Cardiac muscle cell (in vitro differentiated cells and primary cell): ENCODE results near the gene SFXN3. TPM values are rescaled to one million over a fixed set of nuclear protein-coding genes. Genes with fewer than 3 reads are reported as not detected.

Source experiments
- DNase-seq, 2 donors: peaks; one replicate each; pipeline versions ENCODE4 v3.0.0 to v3.0.0-alpha.2; 2010 to 2017; ENCODE audit warnings: low read depth in 1 of 2, low spot score in 1 of 2
- H3K27ac ChIP-seq: fragments of 200-600 bp; sonication (generic); 2 replicates; pipeline ENCODE4 v1.5.1; 2016
- H3K27me3 ChIP-seq: fragments of 200-600 bp; sonication (generic); 2 replicates; pipeline ENCODE4 v1.6.0; 2016; ENCODE audit warnings: control low read depth
- H3K36me3 ChIP-seq: fragments of 200-600 bp; sonication (generic); 2 replicates; pipeline ENCODE4 v1.5.1; 2016; ENCODE audit warnings: control low read depth
- H3K4me1 ChIP-seq: fragments of 200-600 bp; sonication (generic); 2 replicates; pipeline ENCODE4 v1.8.1; 2017; ENCODE audit warnings: low read depth, mild to moderate bottlenecking, mixed run types
- H3K4me3 ChIP-seq: fragments of 200-600 bp; sonication (generic); 2 replicates; pipeline ENCODE4 v1.5.1; 2016; ENCODE audit warnings: mild to moderate bottlenecking
- H3K9me3 ChIP-seq: fragments of 200-600 bp; sonication (generic); 2 replicates; pipeline ENCODE4 v1.5.1; 2017; ENCODE audit warnings: low read depth, mild to moderate bottlenecking, control low read depth
- CTCF ChIP-seq: IDR thresholded peaks from 2 replicates; pipeline ENCODE4 v1.5.1; 2012; ENCODE audit warnings: low read depth, mild to moderate bottlenecking, low read length
- polyA plus RNA-seq: library from polyadenylated mRNA; unstranded; fragments of >200 nt; fragmentation: Nextera tagmentation; extraction: Ambion mirVana; gene quantifications from 2 replicates; pipeline ENCODE4 v1.2.1, GENCODE V29; 2016
- total RNA-seq: library from RNA; depleted of rRNA; stranded (reverse); fragments of >200 nt; gene quantifications from 2 replicates; pipeline ENCODE4 v1.2.3, GENCODE V29; 2016

Gene SFXN3
- total and polyA plus RNA-seq, 2 experiments from 2014 or later: 23.4 to 37.8 TPM

GRCh38 chr10:101075775-101076174, 44.7 kb downstream of the SFXN3 start:
- Histone ChIP-seq H3K4me3 (no peak overlapping the region), H3K9me3 (no peaks in the 10 kb centered on the region), H3K27me3 (peaks cover 33% of the 10 kb centered on the region), H3K27ac (no peak overlapping the region), H3K4me1 (peaks cover 14% of the 10 kb centered on the region), H3K36me3 (no peaks in the 10 kb centered on the region)
- no peak for DNase-seq
- no peak for TF ChIP-seq CTCF

GRCh38 chr10:101076630-101077029, 45.6 kb downstream of the SFXN3 start:
- no peak for DNase-seq
- Histone ChIP-seq H3K36me3 (no peaks in the 10 kb centered on the region), H3K27me3 (peaks cover 39% of the 10 kb centered on the region), H3K9me3 (no peaks in the 10 kb centered on the region), H3K4me3 (no peak overlapping the region), H3K27ac (no peak overlapping the region), H3K4me1 (peaks cover 14% of the 10 kb centered on the region)
- TF ChIP-seq CTCF: no peak

- no peaks in the 10 kb centered on the region for H3K36me3 ChIP-seq
- no peak overlapping the region for H3K27ac ChIP-seq
- H3K27me3 ChIP-seq: peaks cover 64% of the 10 kb centered on the region
Measured at GRCh38 chr10:101079874-101080273, 48.8 kb downstream of the SFXN3 start.

GRCh38 chr10:101080933-101081931, 50.2 kb downstream of the SFXN3 start:
- Histone ChIP-seq H3K9me3 (no peaks in the 10 kb centered on the region), H3K27me3 (peaks cover 77% of the 10 kb centered on the region), H3K4me3 (no peak overlapping the region), H3K27ac (no peak overlapping the region), H3K36me3 (no peaks in the 10 kb centered on the region), H3K4me1 (no peaks in the 10 kb centered on the region)
- TF ChIP-seq CTCF: no peak
- DNase-seq: peak; percentile 44 to 79

More at GRCh38 chr10:101079874-101080273, 48.8 kb downstream of the SFXN3 start:
- TF ChIP-seq CTCF: no peak
- H3K9me3 ChIP-seq: no peaks in the 10 kb centered on the region
- H3K4me1 ChIP-seq: peaks cover 7% of the 10 kb centered on the region
- no peak overlapping the region for H3K4me3 ChIP-seq
- DNase-seq: no peak

- no peak for DNase-seq
- no peaks in the 10 kb centered on the region for H3K9me3 ChIP-seq
- TF ChIP-seq CTCF: no peak
- no peak overlapping the region for H3K4me3 ChIP-seq
- H3K27ac ChIP-seq: no peak overlapping the region
- H3K36me3 ChIP-seq: no peaks in the 10 kb centered on the region
- H3K27me3 ChIP-seq: peaks cover 75% of the 10 kb centered on the region
- no peaks in the 10 kb centered on the region for H3K4me1 ChIP-seq
Measured at GRCh38 chr10:101085846-101086245, 54.8 kb downstream of the SFXN3 start.
